ENCODE data around the gene CABP7. TPM values are rescaled to one million over a fixed set of nuclear protein-coding genes. Genes with fewer than 3 reads are reported as not detected.
"Not testable (repeated sequence)": the region's sequence is repeated elsewhere in the genome, so short reads cannot be mapped to it uniquely, and the experiment has no call there.

The CABP7 gene
- total RNA-seq, 2 experiments from 2014 or later, result 0.09 TPM; not detected in 1

DNA sequence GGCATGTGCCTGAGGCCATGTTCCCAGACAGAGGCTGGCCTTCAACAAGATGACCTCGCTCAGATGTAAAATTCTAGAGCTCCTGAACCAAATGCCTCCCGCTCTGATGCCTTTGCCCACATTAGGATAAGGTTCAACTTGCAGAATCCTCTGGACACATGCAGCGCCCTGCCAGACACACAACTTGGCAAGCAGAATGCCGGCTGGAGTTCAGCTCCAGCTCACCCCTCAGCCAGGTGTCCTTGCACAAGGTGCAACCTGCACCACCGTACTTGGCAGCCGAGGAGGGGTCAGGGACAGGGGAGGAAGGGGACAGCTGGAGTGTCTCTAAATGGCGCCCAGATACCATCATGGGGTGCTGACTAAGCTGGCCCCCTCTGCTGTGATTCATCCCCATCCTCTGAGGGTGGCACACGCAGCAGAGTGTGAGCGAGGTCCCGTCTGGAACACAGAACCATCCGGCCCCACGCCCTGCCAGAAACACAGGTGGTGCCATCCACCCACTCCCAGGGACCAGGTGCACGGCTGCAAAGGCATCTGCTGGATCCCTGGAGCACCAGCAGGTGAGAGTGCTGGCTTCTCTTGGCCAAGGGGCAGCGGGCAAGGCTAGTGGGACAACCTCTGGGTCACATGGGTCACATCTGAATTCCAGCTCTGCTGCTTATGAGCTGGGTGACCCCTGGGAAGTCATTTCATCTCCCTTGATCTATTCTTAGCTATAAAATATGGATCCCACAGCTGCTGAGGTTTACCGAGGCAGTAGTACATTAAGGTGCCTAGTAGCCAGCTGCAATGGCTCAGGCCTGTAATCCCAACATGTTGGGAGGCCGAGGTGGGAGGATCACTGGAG is 34.2 kb downstream of the CABP7 start:
- DNase-seq (no peak), ATAC-seq (ENCODE audit: low read depth) (no peak)
- Mint-ChIP-seq H3K27ac (no peak overlapping the region), H3K36me3 (peaks cover 4% of the 10 kb centered on the region), H3K4me1 (peaks cover 15% of the 10 kb centered on the region), H3K27me3 (no peaks in the 10 kb centered on the region), H3K4me3 (no peak overlapping the region), H3K9me3 (no peaks in the 10 kb centered on the region)
- POLR2A ChIA-PET, result no interaction called here

DNA sequence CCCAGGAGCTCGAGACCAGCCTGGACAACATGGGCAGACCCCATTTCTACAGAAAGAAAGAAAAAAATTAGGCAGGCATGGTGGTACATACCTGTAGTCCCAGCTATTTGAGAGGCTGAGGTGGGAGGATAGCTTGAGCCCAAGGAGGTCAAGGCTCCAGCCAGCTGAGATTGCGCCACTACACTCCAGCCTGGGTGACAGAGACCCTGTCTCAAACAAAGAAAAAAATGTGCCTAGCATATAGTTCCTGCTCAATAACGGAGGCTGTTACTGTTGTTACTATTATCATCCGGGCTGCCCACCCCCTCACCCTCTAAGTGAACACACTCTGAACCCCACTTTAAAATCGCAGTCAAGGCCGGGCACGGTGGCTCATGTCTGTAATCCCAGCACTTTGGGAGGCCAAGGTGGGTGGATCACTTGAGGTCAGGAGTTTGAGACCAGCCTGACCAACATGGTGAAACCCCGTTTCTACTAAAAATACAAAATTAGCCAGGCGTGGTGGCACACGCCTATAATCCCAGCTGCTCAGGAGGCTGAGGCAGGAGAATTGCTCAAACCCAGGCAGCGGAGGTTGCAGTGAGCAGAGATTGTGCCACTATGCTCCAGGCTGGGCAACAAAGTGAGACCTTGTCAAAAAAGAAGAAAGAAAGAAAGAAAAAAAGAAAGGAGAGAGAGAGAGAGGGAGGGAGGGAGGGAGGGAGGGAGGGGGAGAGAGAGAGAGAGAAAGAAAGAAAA is 35.0 kb downstream of the CABP7 start:
- H3K4me3 Mint-ChIP-seq; H3K36me3 Mint-ChIP-seq; POLR2A ChIA-PET; H3K27ac Mint-ChIP-seq; ATAC-seq (ENCODE audit: low read depth); H3K9me3 Mint-ChIP-seq; H3K27me3 Mint-ChIP-seq; DNase-seq: not testable (repeated sequence)
- peaks cover 15% of the 10 kb centered on the region for H3K4me1 Mint-ChIP-seq

GRCh38 chr22:29755889-29756288 is 36.1 kb downstream of the CABP7 start:
- POLR2A ChIA-PET, result no interaction called here
- H3K27ac Mint-ChIP-seq, result no peak overlapping the region
- H3K4me3 Mint-ChIP-seq, result no peak overlapping the region
- no peaks in the 10 kb centered on the region for H3K27me3 Mint-ChIP-seq
- DNase-seq (no peak), ATAC-seq (ENCODE audit: low read depth) (no peak)
- H3K9me3 Mint-ChIP-seq, result no peaks in the 10 kb centered on the region
- peaks cover 7% of the 10 kb centered on the region for H3K4me1 Mint-ChIP-seq
- no peaks in the 10 kb centered on the region for H3K36me3 Mint-ChIP-seq

DNA sequence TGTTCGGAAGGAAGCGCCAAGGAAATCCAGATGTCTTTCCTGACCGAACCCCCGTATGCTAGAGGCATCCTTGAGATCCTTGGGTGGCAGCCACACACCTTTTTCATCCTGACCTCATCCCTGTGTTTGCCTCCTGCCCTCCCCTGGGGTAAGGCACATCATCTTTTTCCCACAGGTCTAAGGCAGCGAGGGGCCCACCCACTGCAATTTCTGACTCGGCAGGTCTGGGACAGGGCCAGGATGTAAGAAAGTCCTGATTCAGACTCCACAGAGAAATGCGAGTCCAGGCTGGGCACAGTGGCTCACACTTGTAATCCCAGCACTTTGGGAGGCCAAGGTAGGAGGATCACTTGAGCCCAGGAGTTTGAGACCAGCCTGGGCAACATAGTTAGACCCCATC is 36.5 kb downstream of the CABP7 start:
- H3K4me3 Mint-ChIP-seq, result no peak overlapping the region
- no peaks in the 10 kb centered on the region for H3K9me3 Mint-ChIP-seq
- no peak for ATAC-seq (ENCODE audit: low read depth)
- POLR2A ChIA-PET, result no interaction called here
- no peaks in the 10 kb centered on the region for H3K27me3 Mint-ChIP-seq
- no peak overlapping the region for H3K27ac Mint-ChIP-seq
- no peaks in the 10 kb centered on the region for H3K36me3 Mint-ChIP-seq
- H3K4me1 Mint-ChIP-seq, result peaks cover 4% of the 10 kb centered on the region
- DNase-seq, result no peak

GRCh38 chr22:29757096-29757495 is 37.3 kb downstream of the CABP7 start:
- no peak for ATAC-seq (ENCODE audit: low read depth)
- Mint-ChIP-seq H3K4me1 (no peaks in the 10 kb centered on the region), H3K36me3 (no peaks in the 10 kb centered on the region), H3K9me3 (no peaks in the 10 kb centered on the region), H3K27ac (no peak overlapping the region), H3K4me3 (no peak overlapping the region), H3K27me3 (no peaks in the 10 kb centered on the region)
- POLR2A ChIA-PET, result no interaction called here
- DNase-seq, result no peak

DNA sequence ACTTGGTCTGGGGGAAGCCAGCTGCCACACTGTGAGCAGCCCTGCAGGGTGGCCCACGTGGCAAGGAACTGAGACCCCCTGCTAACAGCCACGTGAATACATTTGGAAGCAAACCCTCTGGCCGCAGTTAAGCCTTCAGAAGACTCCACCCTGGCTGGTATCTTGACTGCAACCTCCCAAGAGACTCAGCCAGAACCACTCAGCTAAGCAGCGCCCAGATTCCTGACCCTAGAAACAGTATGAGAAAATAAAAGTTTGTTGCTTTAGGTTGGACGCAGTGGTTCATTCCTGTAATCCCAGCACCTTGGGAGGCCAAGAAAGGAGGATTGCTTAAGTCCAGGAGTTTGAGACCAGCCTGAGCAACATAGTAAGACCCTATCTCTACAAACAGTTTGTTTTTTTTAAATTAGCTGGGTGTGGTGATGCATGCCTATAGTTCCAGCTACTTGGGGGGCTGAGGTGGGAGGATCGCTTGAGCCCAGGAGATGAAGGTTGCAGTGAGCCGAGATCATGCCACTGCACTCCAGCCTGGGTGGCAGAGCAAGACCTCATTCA is 38.3 kb downstream of the CABP7 start:
- no peak for ATAC-seq (ENCODE audit: low read depth)
- no peak overlapping the region for H3K27ac Mint-ChIP-seq

DNA sequence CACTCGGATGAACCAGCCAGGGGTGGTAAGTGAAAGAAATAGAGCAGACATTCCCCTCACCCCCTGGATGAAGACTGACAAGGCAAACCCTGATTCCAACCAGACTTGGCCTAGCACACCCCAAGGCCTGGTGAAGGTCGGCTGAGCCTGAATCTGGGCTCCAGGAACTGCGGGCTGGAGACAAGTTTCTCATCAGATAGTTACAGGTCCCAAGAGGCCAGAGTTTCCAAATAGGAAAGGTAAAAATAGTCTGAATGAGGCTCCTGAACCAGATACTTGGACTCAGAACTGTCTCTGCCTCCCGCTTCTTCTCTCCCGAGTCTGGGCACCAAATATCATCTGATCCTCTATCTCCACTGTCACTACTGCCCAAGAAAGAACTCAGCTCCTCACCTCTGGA is 39.2 kb downstream of the CABP7 start:
- Mint-ChIP-seq H3K27me3 (no peaks in the 10 kb centered on the region), H3K36me3 (no peaks in the 10 kb centered on the region), H3K4me1 (no peaks in the 10 kb centered on the region), H3K4me3 (no peak overlapping the region), H3K27ac (no peak overlapping the region), H3K9me3 (no peaks in the 10 kb centered on the region)
- POLR2A ChIA-PET, result no interaction called here
- ATAC-seq (ENCODE audit: low read depth), result no peak
- DNase-seq, result no peak

More for the DNA sequence above, 38.3 kb downstream of the CABP7 start:
- no peak for DNase-seq
- Mint-ChIP-seq H3K4me1 (no peaks in the 10 kb centered on the region), H3K4me3 (no peak overlapping the region), H3K36me3 (no peaks in the 10 kb centered on the region), H3K9me3 (no peaks in the 10 kb centered on the region), H3K27me3 (no peaks in the 10 kb centered on the region)
- POLR2A ChIA-PET, result no interaction called here

DNA sequence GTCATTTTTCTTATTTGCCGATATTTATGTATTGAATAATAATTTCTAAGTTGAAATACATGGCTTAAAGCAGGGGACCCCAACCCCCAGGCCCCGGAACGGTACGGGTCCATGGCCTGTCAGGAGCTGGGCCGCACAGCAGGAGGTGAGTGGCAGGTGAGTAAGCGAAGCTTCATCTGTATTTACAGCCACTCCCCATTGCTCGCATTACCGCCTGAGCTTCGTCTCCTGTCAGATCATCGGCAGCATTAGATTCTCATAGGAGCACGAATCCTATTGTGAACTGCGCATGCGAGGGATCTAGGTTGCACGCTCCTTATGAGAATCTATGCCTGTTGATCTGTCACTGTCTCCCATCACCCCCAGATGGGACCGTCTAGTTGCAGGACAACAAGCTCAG is 42.5 kb downstream of the CABP7 start:
- Mint-ChIP-seq H3K9me3 (no peaks in the 10 kb centered on the region), H3K4me3 (no peak overlapping the region), H3K27ac (no peak overlapping the region), H3K4me1 (peaks cover 13% of the 10 kb centered on the region), H3K36me3 (peaks cover 4% of the 10 kb centered on the region), H3K27me3 (no peaks in the 10 kb centered on the region)
- ATAC-seq (ENCODE audit: low read depth) (no peak), DNase-seq (no peak)
- POLR2A ChIA-PET, result no interaction called here

- peak overlapping the region; percentile 91 for H3K4me3 Mint-ChIP-seq
- ATAC-seq (ENCODE audit: low read depth) (peak; percentile 8), DNase-seq (no peak)
- H3K36me3 Mint-ChIP-seq, result peaks cover 18% of the 10 kb centered on the region
- POLR2A ChIA-PET, result interaction anchor here (1.2 to 1.6 kb wide), 4 partner anchors 15 to 117 kb away, joined by 3 to 5 read pairs (median 4); partner anchors contain the start of genes ASCC2 and MTMR3
- no peaks in the 10 kb centered on the region for H3K27me3 Mint-ChIP-seq
- H3K4me1 Mint-ChIP-seq, result peaks cover 24% of the 10 kb centered on the region
- H3K9me3 Mint-ChIP-seq, result no peaks in the 10 kb centered on the region
- peak overlapping the region; percentile 90 for H3K27ac Mint-ChIP-seq
Measured at GRCh38 chr22:29765905-29766631, 46.3 kb downstream of the CABP7 start.

GRCh38 chr22:29766632-29767170 is 46.9 kb downstream of the CABP7 start, which contains the start of gene ZMAT5:
TSS of gene ZMAT5 (minus strand) at chr22:29767007. CDS start at chr22:29748544, 18,463 bp downstream.
- H3K27me3 Mint-ChIP-seq, result no peaks in the 10 kb centered on the region
- H3K9me3 Mint-ChIP-seq, result no peaks in the 10 kb centered on the region
- H3K27ac Mint-ChIP-seq, result peak within 1 kb of the TSS; percentile 90
- H3K4me3 Mint-ChIP-seq, result peak within 1 kb of the TSS; percentile 91
- peaks cover 24% of the 10 kb centered on the region for H3K4me1 Mint-ChIP-seq
- H3K36me3 Mint-ChIP-seq, result peaks cover 18% of the 10 kb centered on the region
- POLR2A ChIA-PET, result interaction anchor here (0.6 to 1.6 kb wide), 5 partner anchors 15 to 383 kb away, joined by 3 to 5 read pairs (median 4); partner anchors contain the start of genes ASCC2 and MTMR3
- DNase-seq (peak; percentile 86), ATAC-seq (ENCODE audit: low read depth) (peak; percentile 97)

DNA sequence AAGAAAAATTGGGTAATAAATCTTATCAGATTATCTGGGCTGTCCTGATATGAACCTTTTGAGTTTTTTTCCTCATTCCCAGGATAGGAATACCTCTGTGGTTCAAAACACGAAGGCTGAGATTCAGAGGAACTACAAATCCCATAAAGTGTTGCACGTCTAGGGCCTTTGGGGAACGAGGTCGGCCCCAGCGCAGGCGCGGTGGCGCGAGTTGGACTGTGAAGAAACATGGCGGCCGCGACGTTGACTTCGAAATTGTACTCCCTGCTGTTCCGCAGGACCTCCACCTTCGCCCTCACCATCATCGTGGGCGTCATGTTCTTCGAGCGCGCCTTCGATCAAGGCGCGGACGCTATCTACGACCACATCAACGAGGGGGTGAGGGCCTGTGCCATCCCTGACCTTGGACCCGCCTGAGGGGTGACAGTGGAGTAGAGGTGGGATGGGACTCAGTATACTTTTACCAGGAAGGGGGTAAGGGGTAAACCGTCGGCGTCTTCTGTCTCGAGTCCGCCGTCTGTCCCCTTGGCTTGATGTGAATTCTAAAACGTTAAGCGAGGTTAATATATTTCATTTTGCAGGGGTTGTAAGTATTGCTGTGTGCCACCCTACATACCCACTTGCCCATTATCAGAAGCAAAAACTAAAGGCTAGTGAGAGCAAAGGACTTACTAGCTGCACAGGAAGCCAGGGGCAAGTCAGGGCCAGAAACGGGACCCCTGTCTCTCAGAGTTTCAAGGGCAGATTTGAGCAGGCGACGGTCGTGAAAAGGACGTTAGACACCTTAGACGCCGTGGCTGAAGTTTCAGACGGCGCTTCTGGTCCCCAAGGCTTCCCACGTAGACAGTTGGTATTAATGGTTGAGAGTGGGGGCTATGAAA is 47.6 kb downstream of the CABP7 start, which contains the start of gene UQCR10:
TSS of gene UQCR10 (plus strand) at position 199 of the 881 bp plus-strand sequence. CDS start at position 229, 30 bp downstream.
- H3K4me1 Mint-ChIP-seq, result peaks cover 24% of the 10 kb centered on the region

More for the DNA sequence above, 47.6 kb downstream of the CABP7 start, which contains the start of gene UQCR10:
- peak within 1 kb of the TSS; percentile 91 for H3K4me3 Mint-ChIP-seq
- peaks cover 21% of the 10 kb centered on the region for H3K36me3 Mint-ChIP-seq
- H3K27me3 Mint-ChIP-seq, result no peaks in the 10 kb centered on the region
- H3K27ac Mint-ChIP-seq, result peak within 1 kb of the TSS; percentile 90
- no peaks in the 10 kb centered on the region for H3K9me3 Mint-ChIP-seq
- ATAC-seq (ENCODE audit: low read depth) (peak; percentile 79), DNase-seq (peak; percentile 91)
- POLR2A ChIA-PET, result interaction anchor here (0.6 to 1.6 kb wide), 5 partner anchors 16 to 384 kb away, joined by 3 to 5 read pairs (median 4); partner anchors contain the start of genes ASCC2 and MTMR3
